OCI-LY1 (cell line): ENCODE measurements around the gene CRISP3.

Experiments used
- H2AFZ ChIP-seq: fragments of 200-600 bp; sonication (generic), shearing (Covaris generic); 2 replicates; pipeline ENCODE4 v1.6.0; 2014; ENCODE audit warnings: antibody characterized with exemption, mild to moderate bottlenecking, low read length
- H3F3A ChIP-seq: fragments of 200-600 bp; sonication (generic), shearing (Covaris generic); 2 replicates; pipeline ENCODE4 v1.6.0; 2014; ENCODE audit warnings: mild to moderate bottlenecking, antibody characterized with exemption, low read length, moderate library complexity; ENCODE audit not compliant: insufficient read depth
- H3K27ac ChIP-seq: fragments of 200-600 bp; sonication (generic); 2 replicates; pipeline ENCODE4 v1.5.1; 2014; ENCODE audit warnings: low read length, mixed run types, mild to moderate bottlenecking, low read depth; ENCODE audit not compliant: poor library complexity, severe bottlenecking
- H3K27me3 ChIP-seq: fragments of 200-600 bp; sonication (generic); 2 replicates; pipeline ENCODE4 v1.6.0; 2014; ENCODE audit warnings: antibody characterized with exemption, mild to moderate bottlenecking, low read length, moderate library complexity; ENCODE audit not compliant: insufficient read depth
- H3K36me3 ChIP-seq: fragments of 200-600 bp; sonication (generic); 2 replicates; pipeline ENCODE4 v1.6.1; 2014; ENCODE audit warnings: mild to moderate bottlenecking, antibody characterized with exemption, low read length, moderate library complexity, mixed read lengths; ENCODE audit not compliant: insufficient read depth
- H3K4me1 ChIP-seq: fragments of 200-600 bp; sonication (generic); 2 replicates; pipeline ENCODE4 v1.5.1; 2014; ENCODE audit warnings: mild to moderate bottlenecking, low read length, moderate library complexity; ENCODE audit not compliant: insufficient read depth, severe bottlenecking
- H3K4me2 ChIP-seq: fragments of 200-600 bp; sonication (generic), shearing (Covaris generic); 2 replicates; pipeline ENCODE4 v1.6.1; 2014; ENCODE audit warnings: low read length
- H3K4me3 ChIP-seq: fragments of 200-600 bp; sonication (generic); 2 replicates; pipeline ENCODE4 v1.5.1; 2014; ENCODE audit warnings: low read length, low read depth, mild to moderate bottlenecking, mixed read lengths; ENCODE audit not compliant: poor library complexity, severe bottlenecking
- H3K79me2 ChIP-seq: fragments of 200-600 bp; shearing (Covaris generic); 2 replicates; pipeline ENCODE4 v1.6.1; 2016; ENCODE audit warnings: mixed run types, low read length, mixed read lengths; ENCODE audit not compliant: insufficient read depth
- H3K9ac ChIP-seq: fragments of 200-600 bp; sonication (generic), shearing (Covaris generic); 2 replicates; pipeline ENCODE4 v1.6.1; 2014; ENCODE audit warnings: mild to moderate bottlenecking, low read length, mixed read lengths
- H3K9me2 ChIP-seq: fragments of 200-600 bp; sonication (generic), shearing (Covaris generic); 2 replicates; pipeline ENCODE4 v1.6.1; 2014; ENCODE audit warnings: low read depth, mild to moderate bottlenecking, low read length, mixed read lengths
- H3K9me3 ChIP-seq: fragments of 200-600 bp; shearing (Covaris generic); 2 replicates; pipeline ENCODE4 v1.6.1; 2014; ENCODE audit warnings: low read length, mixed read lengths
- H4K20me1 ChIP-seq: fragments of 200-600 bp; sonication (generic), shearing (Covaris generic); 2 replicates; pipeline ENCODE4 v1.6.0; 2016; ENCODE audit warnings: mild to moderate bottlenecking, low read length; ENCODE audit not compliant: insufficient read depth
- CTCF ChIP-seq: fragments of 200-600 bp; sonication (generic), shearing (Covaris generic); IDR thresholded peaks from 2 replicates; pipeline ENCODE4 v1.5.1; 2017; ENCODE audit warnings: mild to moderate bottlenecking, antibody characterized with exemption, low read length, moderate library complexity, mixed read lengths
- EZH2 ChIP-seq: fragments of 200-600 bp; sonication (generic), shearing (Covaris generic); IDR thresholded peaks from 2 replicates; pipeline ENCODE4 v1.8.0; 2017; ENCODE audit warnings: borderline replicate concordance, mixed run types, mild to moderate bottlenecking, antibody characterized with exemption, low read length, moderate library complexity, mixed read lengths

Gene CRISP3

GRCh38 chr6:49744259-49744658 lies at the start of gene CRISP3:
Gene CRISP3 (minus strand): TSS chr6:49744388. CDS start chr6:49744367, 21 bp downstream.
- no peak within 1 kb of the TSS for H3K4me2 ChIP-seq
- H4K20me1 ChIP-seq, result no peaks in the 10 kb centered on the region
- no peaks in the 10 kb centered on the region for H3K9me2 ChIP-seq
- no peaks in the 10 kb centered on the region for H3K27me3 ChIP-seq
- no peaks in the 10 kb centered on the region for H3K36me3 ChIP-seq
- no peak within 1 kb of the TSS for H3K27ac ChIP-seq
- no peaks in the 10 kb centered on the region for H3K9me3 ChIP-seq
- no peaks in the 10 kb centered on the region for H3K4me1 ChIP-seq
- H2AFZ ChIP-seq, result no peak within 1 kb of the TSS
- no peaks in the 10 kb centered on the region for H3K79me2 ChIP-seq
- H3K9ac ChIP-seq, result no peak within 1 kb of the TSS
- H3K4me3 ChIP-seq, result no peak within 1 kb of the TSS
- H3F3A ChIP-seq, result no peaks in the 10 kb centered on the region
- TF ChIP-seq CTCF (no peak), EZH2 (no peak)

GRCh38 chr6:49790341-49790740 lies 46.2 kb upstream of the CRISP3 start:
- Histone ChIP-seq H3K27me3 (no peaks in the 10 kb centered on the region), H3K9me2 (no peaks in the 10 kb centered on the region), H3K4me2 (no peak overlapping the region), H3K27ac (no peak overlapping the region), H2AFZ (no peak overlapping the region), H3F3A (no peaks in the 10 kb centered on the region), H3K4me3 (no peak overlapping the region), H4K20me1 (no peaks in the 10 kb centered on the region), H3K36me3 (no peaks in the 10 kb centered on the region), H3K9me3 (no peaks in the 10 kb centered on the region), H3K4me1 (no peaks in the 10 kb centered on the region), H3K9ac (no peak overlapping the region), H3K79me2 (no peaks in the 10 kb centered on the region)
- TF ChIP-seq EZH2, result no peak

- no peak for TF ChIP-seq CTCF
- no peaks in the 10 kb centered on the region for H3K36me3 ChIP-seq
These were observed 43.0 kb upstream of the CRISP3 start, which contains the start of gene PGK2 for GRCh38 chr6:49787176-49787575. Gene PGK2 (minus strand): TSS chr6:49787285. CDS start chr6:49787187, 98 bp downstream.

GRCh38 chr6:49784272-49784671 lies 40.1 kb upstream of the CRISP3 start:
- no peak for TF ChIP-seq CTCF
- TF ChIP-seq EZH2, result no peak
- Histone ChIP-seq H3K4me3 (no peak overlapping the region), H3K4me1 (no peaks in the 10 kb centered on the region)

More at GRCh38 chr6:49787176-49787575, 43.0 kb upstream of the CRISP3 start, which contains the start of gene PGK2:
- no peak within 1 kb of the TSS for H3K4me3 ChIP-seq
- no peaks in the 10 kb centered on the region for H3K27me3 ChIP-seq
- no peak within 1 kb of the TSS for H3K27ac ChIP-seq
- H3K4me1 ChIP-seq, result no peaks in the 10 kb centered on the region
- H3K9me2 ChIP-seq, result no peaks in the 10 kb centered on the region
- no peaks in the 10 kb centered on the region for H4K20me1 ChIP-seq
- H3K9me3 ChIP-seq, result no peaks in the 10 kb centered on the region
- H3K79me2 ChIP-seq, result no peaks in the 10 kb centered on the region
- H3K4me2 ChIP-seq, result no peak within 1 kb of the TSS
- H2AFZ ChIP-seq, result no peak within 1 kb of the TSS
- H3K9ac ChIP-seq, result no peak within 1 kb of the TSS
- H3F3A ChIP-seq, result no peaks in the 10 kb centered on the region

More at GRCh38 chr6:49784272-49784671, 40.1 kb upstream of the CRISP3 start:
- Histone ChIP-seq H3K9me3 (no peaks in the 10 kb centered on the region), H4K20me1 (no peaks in the 10 kb centered on the region), H3F3A (no peaks in the 10 kb centered on the region), H3K79me2 (no peaks in the 10 kb centered on the region), H3K9ac (no peak overlapping the region), H3K9me2 (no peaks in the 10 kb centered on the region), H3K27ac (no peak overlapping the region), H3K36me3 (no peaks in the 10 kb centered on the region), H3K4me2 (no peak overlapping the region), H3K27me3 (no peaks in the 10 kb centered on the region), H2AFZ (no peak overlapping the region)
